Renal pelvis (tissue), 4 donors: ENCODE measurements around the gene DRAXIN. TPM values are rescaled to one million over a fixed set of nuclear protein-coding genes. Genes with fewer than 3 reads are reported as not detected.

Experiments used
- DNase-seq: peaks from one replicate; pipeline ENCODE4 v3.0.0-alpha.2; 2013
- polyA plus RNA-seq, 3 donors: library from polyadenylated mRNA; unstranded; fragments of 120-200 nt; gene quantifications; one replicate each; pipeline ENCODE4 v1.2.1, GENCODE V29; 2013; ENCODE audit not compliant: insufficient read length in 3 of 3

DRAXIN gene
- polyA plus RNA-seq, 3 donors = 1.3 to 1.4 (median 1.3) TPM

- no peak for DNase-seq
These were observed 6.2 kb upstream of the DRAXIN start for GRCh38 chr1:11685210-11685752.

- no peak for DNase-seq
These were observed 3.0 kb upstream of the DRAXIN start for GRCh38 chr1:11688506-11688905.

- peak; percentile 69 for DNase-seq
These were observed 861 bp upstream of the DRAXIN start for GRCh38 chr1:11690397-11691301.

- no peak for DNase-seq
These were observed 610 bp downstream of the DRAXIN start for GRCh38 chr1:11691928-11692711.

GRCh38 chr1:11693024-11693590 lies 1.6 kb downstream of the DRAXIN start:
- no peak for DNase-seq

- no peak for DNase-seq
These were observed 2.4 kb downstream of the DRAXIN start for GRCh38 chr1:11693917-11694316.

GRCh38 chr1:11695861-11696260 lies 4.4 kb downstream of the DRAXIN start:
- no peak for DNase-seq

GRCh38 chr1:11697188-11697892 lies 5.8 kb downstream of the DRAXIN start:
- no peak for DNase-seq

GRCh38 chr1:11697893-11698210 lies 6.3 kb downstream of the DRAXIN start:
- no peak for DNase-seq

GRCh38 chr1:11700601-11701467 lies 9.3 kb downstream of the DRAXIN start:
- no peak for DNase-seq

GRCh38 chr1:11701551-11701961 lies 10.0 kb downstream of the DRAXIN start:
- no peak for DNase-seq

- DNase-seq = no peak
These were observed 10.7 kb downstream of the DRAXIN start for GRCh38 chr1:11701981-11702803.

GRCh38 chr1:11703357-11704193 lies 12.1 kb downstream of the DRAXIN start:
- DNase-seq = no peak

GRCh38 chr1:11704194-11704529 lies 12.7 kb downstream of the DRAXIN start:
- DNase-seq = no peak

GRCh38 chr1:11704691-11705475 lies 13.4 kb downstream of the DRAXIN start:
- no peak for DNase-seq

GRCh38 chr1:11705596-11705995 lies 14.1 kb downstream of the DRAXIN start:
- DNase-seq = no peak

GRCh38 chr1:11706292-11706691 lies 14.8 kb downstream of the DRAXIN start:
- no peak for DNase-seq

- DNase-seq = no peak
These were observed 16.2 kb downstream of the DRAXIN start for GRCh38 chr1:11707621-11708276.
